SK-N-SH treated with all-trans-retinoic acid at 6 μM for 48 hours (cell line): ENCODE results near the gene EGLN1.

Source experiments
- ARNTL ChIP-seq: fragments of 450-650 bp; formaldehyde crosslinking; IDR thresholded peaks from 2 replicates; pipeline ENCODE4 v1.5.0; 2020; ENCODE audit warnings: low read depth, mild to moderate bottlenecking, moderate library complexity, borderline replicate concordance
- BACH2 ChIP-seq: fragments of 250-450 bp; sonication (Bioruptor Pico); IDR thresholded peaks from 2 replicates; pipeline ENCODE4 v1.9.0; 2021; ENCODE audit warnings: mild to moderate bottlenecking, borderline replicate concordance
- CREB5 ChIP-seq: fragments of 250-450 bp; sonication (Bioruptor Pico); IDR thresholded peaks from 2 replicates; pipeline ENCODE4 v1.5.1; 2020; ENCODE audit warnings: low read depth, mild to moderate bottlenecking, moderate library complexity
- CSDC2 ChIP-seq: fragments of 250-450 bp; sonication (Bioruptor Pico); IDR thresholded peaks from 2 replicates; pipeline ENCODE4 v1.5.0; 2020; ENCODE audit warnings: mild to moderate bottlenecking, moderate library complexity
- GLIS3 ChIP-seq: fragments of 250-450 bp; sonication (Bioruptor Pico); IDR thresholded peaks from 2 replicates; pipeline ENCODE4 v1.5.0; 2020; ENCODE audit warnings: mild to moderate bottlenecking, moderate library complexity
- OSR1 ChIP-seq: fragments of 250-450 bp; sonication (Bioruptor Pico); IDR thresholded peaks from 2 replicates; pipeline ENCODE4 v1.8.0; 2022; ENCODE audit warnings: moderate library complexity, mild to moderate bottlenecking, inconsistent platforms
- PATZ1 ChIP-seq: fragments of 250-450 bp; sonication (Bioruptor Pico); IDR thresholded peaks from 2 replicates; pipeline ENCODE4 v1.8.0; 2020; ENCODE audit warnings: mild to moderate bottlenecking, moderate library complexity, borderline replicate concordance
- TCF4 ChIP-seq: fragments of 250-450 bp; sonication (Bioruptor Pico); IDR thresholded peaks from 2 replicates; pipeline ENCODE4 v1.8.0; 2021; ENCODE audit warnings: mild to moderate bottlenecking, moderate library complexity, borderline replicate concordance
- TOX ChIP-seq: fragments of 250-450 bp; sonication (Bioruptor Pico); IDR thresholded peaks from 2 replicates; pipeline ENCODE4 v1.8.0; 2021; ENCODE audit warnings: mild to moderate bottlenecking, moderate library complexity, borderline replicate concordance
- ZC3H10 ChIP-seq: fragments of 250-450 bp; sonication (Bioruptor Pico); IDR thresholded peaks from 2 replicates; pipeline ENCODE4 v1.5.1; 2021; ENCODE audit warnings: mild to moderate bottlenecking, moderate library complexity
- ZNF70 ChIP-seq: fragments of 450-650 bp; formaldehyde crosslinking; IDR thresholded peaks from 2 replicates; pipeline ENCODE4 v1.5.0; 2020; ENCODE audit warnings: mild to moderate bottlenecking, moderate library complexity

DNA sequence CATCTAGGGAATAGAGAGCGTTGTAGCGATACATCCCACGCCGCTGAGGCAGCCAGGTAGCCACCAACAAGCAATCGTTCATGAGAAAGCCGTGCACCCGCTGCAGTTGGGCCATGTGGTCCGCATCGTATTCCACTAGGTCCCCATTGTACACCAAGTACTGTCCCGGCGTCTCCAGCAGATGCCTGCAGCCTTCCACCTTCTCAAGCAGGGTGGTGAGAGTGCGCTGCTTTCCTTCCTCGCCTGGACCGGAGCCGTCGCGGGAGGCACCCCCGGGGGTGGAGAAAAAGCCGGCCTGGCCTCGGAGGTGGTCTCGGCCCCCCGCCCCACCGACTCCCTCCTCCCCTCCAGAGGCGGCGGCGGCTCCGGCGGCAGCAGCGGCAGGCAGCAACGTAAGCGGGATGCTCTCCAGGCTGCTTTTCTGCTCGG is 85.0 kb downstream of the EGLN1 start:
- no peak for TF ChIP-seq GLIS3
- TF ChIP-seq CREB5 (CRISPR knock-in tag), result no peak
- no peak for TF ChIP-seq CSDC2 (CRISPR knock-in tag)
- TF ChIP-seq PATZ1, result no peak
- no peak for TF ChIP-seq TOX (CRISPR knock-in tag)
- TF ChIP-seq ZNF70 (CRISPR knock-in tag), result no peak
- TF ChIP-seq ARNTL (CRISPR knock-in tag), result no peak
- TF ChIP-seq TCF4, result no peak
- TF ChIP-seq OSR1 (CRISPR knock-in tag), result no peak
- no peak for TF ChIP-seq ZC3H10 (CRISPR knock-in tag)
- no peak for TF ChIP-seq BACH2 (CRISPR knock-in tag)
